A549 (cell line): ENCODE results near the gene KIF13A. TPM values are rescaled to one million over a fixed set of nuclear protein-coding genes. Genes with fewer than 3 reads are reported as not detected.
"Not testable (repeated sequence)": the region's sequence is repeated elsewhere in the genome, so short reads cannot be mapped to it uniquely, and the experiment has no call there.

Experiments used
- ATAC-seq, 2 experiments: fragments of 200-7000 bp in 1 of 2; fragments of >200 bp in 1 of 2; cut with Nextera tagmentation in 1 of 2; cut with Tn5 transposase in 1 of 2; 3 replicates each; pipeline versions ENCODE4 v1.8.0 to v1.9.1; 2018 to 2020; ENCODE audit warnings: mild to moderate bottlenecking in 1 of 2, moderate library complexity in 1 of 2
- CTCF ChIA-PET: fragments of 300-600 bp; sonication (Branson Sonifier 250); formaldehyde crosslinking; extraction: SDS; loops from one replicate; lab custom pipeline; 2021; ENCODE audit warnings: antibody characterized with exemption, inconsistent platforms; lab: Yijun Ruan, JAX
- POLR2A ChIA-PET: fragments of 350-600 bp; formaldehyde crosslinking; extraction: SDS; loops from one replicate; lab custom pipeline; 2021; ENCODE audit warnings: antibody characterized with exemption, inconsistent platforms; lab: Yijun Ruan, JAX
- DNase-seq, 2 experiments: peaks; one replicate each; pipeline versions ENCODE4 v3.0.0 to v3.0.0-alpha.2; 2011 to 2016; ENCODE audit warnings: low read depth in 1 of 2, low spot score in 1 of 2
- FAIRE-seq: peaks from 2 replicates; lab custom pipeline; 2011; peaks lifted over from hg19 to GRCh38; lab: Jason Lieb, UNC
- H3K27ac ChIP-seq, 2 experiments: fragments of >200 bp; sonication (Bioruptor Twin); formaldehyde crosslinking; 3 replicates each; pipeline ENCODE4 v1.5.1; 2016 to 2017
- H3K4me1 ChIP-seq: fragments of >200 bp; sonication (Bioruptor Twin); formaldehyde crosslinking; 3 replicates; pipeline ENCODE4 v1.6.1; 2016
- H3K4me2 ChIP-seq: fragments of >200 bp; sonication (Bioruptor Twin); formaldehyde crosslinking; 3 replicates; pipeline ENCODE4 v1.6.1; 2016
- H3K4me3 ChIP-seq: fragments of >200 bp; sonication (Bioruptor Twin); formaldehyde crosslinking; 3 replicates; pipeline ENCODE4 v1.5.1; 2016
- H3K9me3 ChIP-seq: fragments of >200 bp; sonication (Bioruptor Twin); formaldehyde crosslinking; 3 replicates; pipeline ENCODE4 v1.6.1; 2016
- ATOH8 ChIP-seq: fragments of 250-450 bp; sonication (Bioruptor Pico); IDR thresholded peaks from 2 replicates; pipeline ENCODE4 v1.5.0; 2020; ENCODE audit warnings: low read depth, mild to moderate bottlenecking, moderate library complexity
- CBX8 ChIP-seq: fragments of 200-600 bp; sonication (generic); IDR thresholded peaks from 2 replicates; pipeline ENCODE4 v1.6.1; 2016
- CTCF ChIP-seq: fragments of >200 bp; sonication (Bioruptor Twin); formaldehyde crosslinking; IDR thresholded peaks from 3 replicates; pipeline ENCODE4 v1.5.1; 2016
- EHF ChIP-seq: fragments of 250-450 bp; sonication (Bioruptor Pico); IDR thresholded peaks from 2 replicates; pipeline ENCODE4 v1.5.0; 2020; ENCODE audit warnings: mild to moderate bottlenecking
- FOXS1 ChIP-seq: fragments of 250-450 bp; sonication (Bioruptor Pico); IDR thresholded peaks from 2 replicates; pipeline ENCODE4 v1.5.0; 2020; ENCODE audit warnings: mild to moderate bottlenecking, moderate library complexity
- HDAC2 ChIP-seq: fragments of 200-600 bp; sonication (generic); IDR thresholded peaks from 2 replicates; pipeline ENCODE4 v1.6.1; 2016
- HEYL ChIP-seq: fragments of 250-450 bp; sonication (Bioruptor Pico); IDR thresholded peaks from 2 replicates; pipeline ENCODE4 v1.8.0; 2021; ENCODE audit warnings: mild to moderate bottlenecking, moderate library complexity
- HMGXB4 ChIP-seq: fragments of 250-450 bp; sonication (Bioruptor Pico); IDR thresholded peaks from 2 replicates; pipeline ENCODE4 v1.5.0; 2021; ENCODE audit warnings: mild to moderate bottlenecking, moderate library complexity, borderline replicate concordance
- HOXA7 ChIP-seq: fragments of 250-450 bp; sonication (Bioruptor Pico); IDR thresholded peaks from 2 replicates; pipeline ENCODE4 v1.5.0; 2020; ENCODE audit warnings: mild to moderate bottlenecking, moderate library complexity
- HOXB13 ChIP-seq: fragments of 250-450 bp; sonication (Bioruptor Pico); IDR thresholded peaks from 2 replicates; pipeline ENCODE4 v1.5.0; 2020; ENCODE audit warnings: low read depth, mild to moderate bottlenecking, moderate library complexity
- KDM1A ChIP-seq: fragments of 200-600 bp; sonication (generic); IDR thresholded peaks from 2 replicates; pipeline ENCODE4 v1.6.1; 2016; ENCODE audit warnings: low read depth, mild to moderate bottlenecking
- MAFK ChIP-seq: fragments of 450-650 bp; IDR thresholded peaks from 2 replicates; pipeline ENCODE4 v1.6.1; 2014; ENCODE audit not compliant: partially characterized antibody
- MAZ ChIP-seq: fragments of 150-350 bp; IDR thresholded peaks from 2 replicates; pipeline ENCODE4 v1.6.1; 2014; ENCODE audit warnings: antibody characterized with exemption, low read depth, low read length, borderline replicate concordance
- NR3C1 ChIP-seq: fragments of >200 bp; sonication (Bioruptor Twin); formaldehyde crosslinking; IDR thresholded peaks from 3 replicates; pipeline ENCODE4 v1.6.1; 2017
- PBX3 ChIP-seq: IDR thresholded peaks from 2 replicates; pipeline ENCODE4 v1.6.1; 2012
- POLR2AphosphoS2 ChIP-seq: conservative IDR thresholded peaks from 2 replicates; pipeline ENCODE4 v1.6.1; 2012; ENCODE audit warnings: low read length, improper control_type of control experiment, inconsistent platforms
- RFX5 ChIP-seq: fragments of 450-650 bp; IDR thresholded peaks from 2 replicates; pipeline ENCODE4 v1.7.1; 2014; ENCODE audit warnings: antibody characterized with exemption, mild to moderate bottlenecking, moderate library complexity
- USF2 ChIP-seq: fragments of 450-650 bp; IDR thresholded peaks from 2 replicates; pipeline ENCODE4 v1.6.1; 2014; ENCODE audit warnings: antibody characterized with exemption
- ZC3H11A ChIP-seq: fragments of 450-650 bp; IDR thresholded peaks from 2 replicates; pipeline ENCODE4 v1.6.1; 2014; ENCODE audit warnings: antibody characterized with exemption, mild to moderate bottlenecking
- ZFP36 ChIP-seq: fragments of 450-650 bp; IDR thresholded peaks from 2 replicates; pipeline ENCODE4 v1.6.1; 2014; ENCODE audit warnings: borderline replicate concordance; ENCODE audit not compliant: partially characterized antibody
- WGBS: methylation state at CpG from one replicate; pipeline ENCODE4 v1.1.6; 2017; ENCODE audit errors: missing lambda C conversion rate; 5-methylcytosine and 5-hydroxymethylcytosine counted together
- polyA plus RNA-seq, 4 experiments: library from polyadenylated mRNA; depleted of rRNA in 3 of 4; stranded (reverse); fragments of >200 nt; fragmentation: RNase III in 1 of 4; extraction: RNeasy Plus Mini Kit Qiagen cat#74134 plus additional on column Dnase treatment in 1 of 4; gene quantifications; 2 replicates in 3 of 4; 3 replicates in 1 of 4; pipeline ENCODE4 v1.2.3, GENCODE V29; 2011 to 2017

KIF13A gene
- polyA plus RNA-seq, 2 of the 4 experiments (the other 2 are of a cell fraction) = 30.2 to 39.4 TPM

GRCh38 chr6:18022398-18023231, 35.2 kb upstream of the KIF13A start:
- POLR2A ChIA-PET = no interaction called here
- TF ChIP-seq HEYL (CRISPR knock-in tag) = no peak
- TF ChIP-seq HDAC2 = no peak
- no peak for TF ChIP-seq HOXB13 (CRISPR knock-in tag)
- TF ChIP-seq MAFK = no peak
- TF ChIP-seq CTCF = no peak
- no peak for TF ChIP-seq ZC3H11A
- no peak for TF ChIP-seq CBX8
- no peak for TF ChIP-seq NR3C1
- no peak for TF ChIP-seq POLR2AphosphoS2
- no peak for TF ChIP-seq HMGXB4 (CRISPR knock-in tag)
- TF ChIP-seq EHF = no peak
- no peak for TF ChIP-seq ATOH8 (CRISPR knock-in tag)
- no peak for TF ChIP-seq KDM1A
- no peak for TF ChIP-seq HOXA7
- no peak for TF ChIP-seq ZFP36
- no peak for TF ChIP-seq FOXS1
- TF ChIP-seq PBX3 = no peak
- H3K9me3 ChIP-seq = no peaks in the 10 kb centered on the region
- H3K4me3 ChIP-seq = no peak overlapping the region
- peak; percentile 10 to 31 for DNase-seq
- peak overlapping the region; percentile 25 to 55; a peak in 3 of 6 replicates for H3K27ac ChIP-seq
- FAIRE-seq = no peak
- WGBS = 47% methylated on average over 11 of the region's 11 CpGs
- peak overlapping the region; percentile 61 for H3K4me2 ChIP-seq
- CTCF ChIA-PET = interaction anchor here (0.6 to 2.1 kb wide), 3 partner anchors 21 to 280 kb away, joined by 3 to 5 read pairs (median 5); no protein-coding TSS in a partner anchor
- ATAC-seq = peak; percentile 59 to 89; a peak in 4 of 6 replicates
- peaks cover 9% of the 10 kb centered on the region for H3K4me1 ChIP-seq

- no peak for FAIRE-seq
- WGBS = 89% methylated on average over 18 of the region's 18 CpGs
Observed at GRCh38 chr6:18021166-18021850, 33.9 kb upstream of the KIF13A start.

GRCh38 chr6:18020545-18020944, 33.1 kb upstream of the KIF13A start:
- CTCF ChIA-PET = interaction anchor here (1.0 kb wide), 1 partner anchor 9 kb away, joined by 3 read pairs; no protein-coding TSS in a partner anchor
- POLR2A ChIA-PET = not testable (repeated sequence)

More at GRCh38 chr6:18021166-18021850, 33.9 kb upstream of the KIF13A start:
- no peak for TF ChIP-seq USF2
- TF ChIP-seq RFX5 = no peak
- TF ChIP-seq MAZ = no peak
- ChIA-PET POLR2A (no interaction called here), CTCF (interaction anchor here (0.6 to 2.1 kb wide), 3 partner anchors 9 to 383 kb away, joined by 3 to 5 read pairs (median 3); no protein-coding TSS in a partner anchor)
- H3K4me3 ChIP-seq = no peak overlapping the region
- no peak overlapping the region for H3K27ac ChIP-seq
- no peak for DNase-seq
- H3K4me1 ChIP-seq = peaks cover 9% of the 10 kb centered on the region
- H3K9me3 ChIP-seq = no peaks in the 10 kb centered on the region
- no peak overlapping the region for H3K4me2 ChIP-seq
- no peak for ATAC-seq

More at GRCh38 chr6:18020545-18020944, 33.1 kb upstream of the KIF13A start:
- H3K4me2 ChIP-seq, H3K4me3 ChIP-seq, ATAC-seq, H3K27ac ChIP-seq, DNase-seq, FAIRE-seq, H3K4me1 ChIP-seq, H3K9me3 ChIP-seq: not testable (repeated sequence)
- WGBS = 68% methylated on average over 5 of the region's 5 CpGs
